Measurements from ENCODE around the gene PSD2.

Gene PSD2

GRCh38 chr5:139859013-139859412 lies 63.4 kb downstream of the PSD2 start:
- DNase-seq: no peak

GRCh38 chr5:139861021-139861888 lies 65.6 kb downstream of the PSD2 start:
- DNase-seq: no peak

DNA sequence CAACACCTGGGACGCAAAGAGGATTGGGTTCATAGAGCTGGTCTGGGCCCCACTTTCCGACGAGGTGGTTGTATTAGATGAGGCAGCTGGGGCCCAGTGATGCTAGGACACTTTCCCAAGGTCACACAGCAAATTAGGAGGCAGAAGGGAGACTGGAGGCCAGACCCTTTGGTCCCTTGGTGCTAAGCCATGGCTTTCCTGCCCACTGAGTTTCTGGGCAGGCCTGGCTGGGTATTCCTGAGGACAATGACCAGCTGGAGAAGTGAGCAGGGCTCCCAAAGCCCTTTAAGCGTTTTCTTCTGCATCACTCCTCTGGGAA lies 66.2 kb downstream of the PSD2 start:
- DNase-seq: no peak

GRCh38 chr5:139862313-139862712 lies 66.7 kb downstream of the PSD2 start:
- DNase-seq: no peak

DNA sequence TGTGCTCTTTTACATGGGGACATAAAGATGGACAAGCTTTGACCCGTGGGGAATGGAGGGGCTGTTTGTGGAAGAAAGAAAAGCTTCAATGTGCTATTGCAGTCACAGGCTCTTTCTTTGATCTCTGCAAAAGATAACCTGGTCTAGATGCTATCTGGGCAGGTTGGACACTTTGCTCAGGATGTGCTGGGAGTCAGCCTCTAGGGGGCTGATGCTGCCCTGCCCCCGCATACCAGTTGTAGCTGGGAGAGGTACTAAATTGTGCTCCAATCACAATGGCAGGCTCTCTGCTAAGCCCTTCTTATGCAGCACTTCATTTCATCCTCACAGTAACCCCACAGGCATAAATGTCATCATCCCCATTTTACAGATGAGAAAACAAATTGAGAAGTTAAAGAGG lies 67.2 kb downstream of the PSD2 start:
- no peak for DNase-seq

- no peak for DNase-seq
These were observed 67.8 kb downstream of the PSD2 start for GRCh38 chr5:139863361-139863760.

GRCh38 chr5:139863855-139864558 lies 68.4 kb downstream of the PSD2 start:
- DNase-seq: peak; percentile 68

DNA sequence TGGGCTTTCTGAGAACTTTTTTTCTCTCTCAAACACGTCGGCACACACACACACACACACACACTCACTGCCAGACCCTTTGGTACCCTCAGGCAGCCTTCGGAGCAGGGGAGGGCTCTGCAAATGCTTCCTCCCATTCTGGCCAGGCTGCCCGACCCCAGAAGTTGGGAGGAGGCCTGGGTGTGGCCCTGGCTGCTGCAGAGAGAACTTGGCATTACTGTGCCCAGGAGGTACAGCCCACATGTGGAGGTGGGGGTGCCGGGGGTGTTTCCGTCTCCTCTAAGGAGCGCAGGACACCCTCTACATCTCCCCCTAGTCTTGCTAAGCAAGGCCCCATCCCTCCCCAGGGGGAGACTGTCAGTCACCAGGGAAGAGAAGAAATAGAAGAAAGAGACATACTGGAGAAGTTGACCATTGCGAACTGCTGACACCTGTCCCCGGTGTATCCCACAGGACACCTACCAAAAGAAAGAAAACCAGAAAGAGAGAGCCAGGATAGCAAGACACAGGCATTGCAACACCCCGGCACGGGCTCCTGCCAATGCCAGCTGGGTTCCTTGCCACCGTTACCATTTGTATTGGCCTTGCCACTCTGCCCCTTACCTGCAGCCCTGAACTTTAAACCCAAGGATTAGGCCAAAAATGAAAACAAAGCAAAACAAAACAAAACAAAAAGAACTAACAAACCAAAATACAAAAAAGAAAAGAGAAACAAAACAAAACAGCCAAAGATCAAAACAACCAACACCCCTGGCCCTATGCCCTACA lies 69.3 kb downstream of the PSD2 start:
- DNase-seq: no peak

DNA sequence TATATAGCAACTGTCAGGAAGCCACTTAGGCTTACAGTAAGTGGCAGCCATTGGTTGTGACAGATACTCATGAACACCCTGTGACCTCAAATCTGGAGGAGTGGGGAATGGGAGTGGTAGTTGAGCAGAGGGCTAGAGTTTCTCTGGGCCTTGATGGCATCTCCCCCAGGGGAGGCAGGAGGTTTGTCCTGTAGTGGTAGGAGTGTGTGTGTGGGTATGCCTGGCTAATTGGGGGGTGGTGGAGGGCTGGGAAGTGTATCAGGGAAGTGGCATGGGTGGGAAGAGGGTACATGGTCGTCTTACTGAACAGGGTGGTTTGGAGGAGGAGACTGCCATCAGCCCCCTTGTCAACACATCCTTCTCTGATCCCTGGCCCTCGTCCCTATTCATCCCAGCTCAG lies 71.5 kb downstream of the PSD2 start:
- no peak for DNase-seq

DNA sequence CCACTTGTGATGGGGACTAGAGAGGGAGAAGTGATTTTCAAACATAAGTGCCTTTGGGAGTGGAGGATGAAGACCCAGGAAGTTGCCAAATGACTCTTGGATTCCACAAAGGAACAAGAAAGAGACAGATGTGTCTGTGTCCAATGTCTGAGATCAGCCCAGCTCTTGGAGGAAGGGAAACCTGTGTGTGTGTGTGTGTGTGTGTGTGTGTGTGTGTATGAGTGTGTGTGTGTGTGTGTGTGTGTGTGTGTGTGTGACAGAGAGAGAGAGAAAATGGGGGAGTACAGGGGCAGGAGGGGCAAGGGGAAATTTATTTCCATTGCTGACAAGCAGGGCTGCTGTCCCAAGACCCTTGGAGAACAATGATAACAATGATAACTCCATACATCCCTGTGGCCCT lies 72.0 kb downstream of the PSD2 start:
- DNase-seq: no peak

- no peak for DNase-seq
These were observed 73.6 kb downstream of the PSD2 start for GRCh38 chr5:139869042-139869790.

- no peak for DNase-seq
These were observed 75.1 kb downstream of the PSD2 start for GRCh38 chr5:139870677-139871076.

DNA sequence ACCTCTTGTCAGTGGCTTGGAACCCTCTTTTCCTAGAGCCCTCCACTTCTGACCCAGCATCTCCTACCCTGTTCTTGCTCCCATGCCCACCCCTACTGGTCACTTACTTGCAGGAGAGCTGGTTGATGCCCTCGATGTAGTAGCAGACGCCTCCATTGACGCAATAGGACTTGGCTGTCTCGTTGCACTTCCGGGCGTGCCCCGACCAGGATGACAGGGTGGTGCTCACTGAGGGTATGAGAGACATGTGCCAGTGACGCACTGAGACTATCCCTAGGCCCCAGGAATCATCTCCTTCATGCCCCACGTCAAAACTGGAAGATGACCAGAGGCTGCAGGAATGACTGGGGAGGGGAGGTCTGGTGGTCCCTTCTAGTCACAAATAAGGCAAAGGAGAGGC lies 76.0 kb downstream of the PSD2 start:
- DNase-seq: no peak

GRCh38 chr5:139872052-139872766 lies 76.6 kb downstream of the PSD2 start:
- DNase-seq: no peak

GRCh38 chr5:139872851-139873794 lies 77.5 kb downstream of the PSD2 start:
- DNase-seq: no peak

- no peak for DNase-seq
These were observed 80.3 kb downstream of the PSD2 start for GRCh38 chr5:139875957-139876356.

DNA sequence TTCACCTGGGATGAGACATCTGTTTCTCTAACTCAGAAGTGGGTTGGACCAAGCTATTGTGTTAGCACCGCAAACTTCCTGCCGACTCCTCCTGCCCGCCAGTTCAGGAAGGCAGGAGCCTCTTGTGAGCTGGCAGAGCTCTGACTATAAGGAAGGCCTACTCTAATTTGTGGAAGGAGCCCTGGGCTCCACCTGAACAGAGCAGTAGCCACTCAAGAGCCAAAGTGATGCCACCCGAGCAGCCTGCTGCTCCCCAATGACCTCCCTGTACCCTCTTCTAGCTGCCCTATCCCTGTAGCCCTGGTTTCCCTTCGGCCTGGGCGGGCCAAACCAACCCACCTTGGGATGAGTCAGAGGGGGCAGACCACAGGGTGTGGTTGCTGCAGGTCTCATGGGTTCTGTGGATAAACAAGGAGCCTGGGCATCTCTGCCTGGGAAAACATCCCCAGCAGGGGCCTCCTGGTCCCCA lies 81.6 kb downstream of the PSD2 start:
- DNase-seq: no peak

- peak; percentile 26 for DNase-seq
These were observed 82.5 kb downstream of the PSD2 start for GRCh38 chr5:139878093-139878492.

DNA sequence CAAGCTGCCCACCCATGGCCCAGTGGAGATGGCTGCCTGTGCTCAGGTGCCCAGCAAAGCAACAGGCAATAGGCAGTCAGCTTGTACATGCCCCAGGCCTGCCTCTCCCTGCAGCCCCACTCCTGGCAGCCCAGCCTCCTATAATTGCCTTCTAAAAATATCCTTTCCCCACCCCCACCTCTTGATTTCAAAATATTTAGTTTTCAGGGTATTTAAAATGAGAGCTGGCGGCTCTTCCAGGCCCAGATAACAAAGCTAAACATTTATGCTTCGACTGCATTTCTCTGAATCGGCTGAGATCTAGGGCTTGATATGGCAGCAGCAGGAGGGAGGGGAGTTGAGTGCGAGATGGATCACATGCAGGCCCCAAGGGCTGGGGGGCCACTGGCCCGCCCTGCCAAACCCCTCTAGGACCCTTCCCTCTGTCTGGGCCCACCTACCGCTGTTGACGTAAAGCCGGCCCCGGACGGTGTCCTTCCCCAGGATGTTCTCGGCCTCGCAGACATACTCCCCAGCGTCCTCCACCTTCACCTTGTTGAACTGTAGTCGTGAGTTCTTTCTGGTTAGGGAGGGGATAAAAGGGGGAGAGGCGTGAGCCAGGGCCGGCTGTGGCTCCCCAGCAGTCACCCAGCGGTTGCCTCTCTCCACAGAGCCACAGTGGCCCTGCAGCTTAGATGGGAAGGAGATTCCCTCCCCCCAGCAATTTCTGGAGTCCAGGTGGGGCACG lies 85.0 kb downstream of the PSD2 start:
- peak; percentile 39 for DNase-seq

DNA sequence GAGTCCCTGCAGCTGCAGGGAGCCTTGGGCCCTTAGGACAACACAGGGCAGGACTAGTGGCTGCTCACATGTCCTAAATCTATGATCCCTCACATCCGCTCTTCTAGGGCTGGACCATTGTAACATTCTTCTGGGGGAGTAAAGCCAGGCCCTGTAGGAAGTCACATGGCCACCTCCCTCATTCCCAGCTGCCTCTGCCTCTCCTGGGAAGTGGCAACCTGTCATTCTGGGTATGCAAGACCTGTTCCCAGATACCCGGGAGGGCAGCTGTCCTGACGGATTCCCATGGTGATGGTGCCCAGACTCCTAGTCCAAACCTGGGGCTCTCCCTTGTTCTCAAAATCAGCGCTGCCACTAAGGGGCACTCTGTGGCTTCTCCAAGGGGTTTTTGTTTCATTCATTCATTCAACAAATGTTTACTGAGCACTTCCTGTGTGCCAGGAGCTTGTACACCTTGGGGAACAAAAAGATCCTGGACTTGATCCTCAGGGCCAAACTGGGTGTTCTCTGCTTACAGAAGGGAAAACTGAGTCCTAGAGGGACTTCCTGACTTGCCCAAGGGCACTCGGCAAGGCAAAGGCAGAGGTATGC lies 85.6 kb downstream of the PSD2 start:
- DNase-seq: no peak
